H1 (cell line): Measurements from ENCODE around the gene GMPR2. TPM values are rescaled to one million over a fixed set of nuclear protein-coding genes. Genes with fewer than 3 reads are reported as not detected.
A peak's percentile ranks its signal among the peaks of the same experiment; 100 is the strongest.

Experiments
- CTCF ChIA-PET: fragments of 300-600 bp; sonication (Branson Sonifier 250); formaldehyde crosslinking; loops from one replicate; lab custom pipeline; 2021; ENCODE audit not compliant: partially characterized antibody; lab: Charles Lee
- POLR2A ChIA-PET: fragments of 300-600 bp; sonication (Branson Sonifier 250); formaldehyde crosslinking; loops from one replicate; lab custom pipeline; 2021; ENCODE audit warnings: inconsistent platforms; ENCODE audit not compliant: partially characterized antibody; lab: Charles Lee
- DNase-seq, 2 experiments: peaks; one replicate each; pipeline versions ENCODE4 v3.0.0 to v3.0.0-alpha.2; 2010 to 2022; ENCODE audit warnings: low spot score in 2 of 2, low read depth in 1 of 2, mixed read lengths in 1 of 2
- FAIRE-seq: peaks from 2 replicates; lab custom pipeline; 2011; peaks lifted over from hg19 to GRCh38; lab: Jason Lieb, UNC
- H2AFZ ChIP-seq: 2 replicates; pipeline ENCODE4 v1.8.1; 2012; ENCODE audit warnings: low read length, inconsistent platforms
- H2AK5ac ChIP-seq: 2 replicates; pipeline ENCODE4 v1.6.1; 2013; ENCODE audit warnings: low read depth, low read length
- H2BK120ac ChIP-seq: replicated peaks from 2 replicates; pipeline ENCODE3; 2013; ENCODE audit warnings: low read depth, low read length, inconsistent platforms
- H2BK12ac ChIP-seq: 2 replicates; pipeline ENCODE4 v1.6.1; 2013; ENCODE audit warnings: low read depth, low read length
- H2BK15ac ChIP-seq: 2 replicates; pipeline ENCODE4 v1.6.1; 2013; ENCODE audit warnings: low read length
- H2BK20ac ChIP-seq: 2 replicates; pipeline ENCODE4 v1.6.1; 2013; ENCODE audit warnings: low read length
- H2BK5ac ChIP-seq: 2 replicates; pipeline ENCODE4 v1.6.1; 2013; ENCODE audit warnings: low read depth, low read length
- H3K14ac ChIP-seq: 2 replicates; pipeline ENCODE4 v1.6.1; 2013; ENCODE audit warnings: inconsistent platforms; ENCODE audit not compliant: insufficient read length
- H3K18ac ChIP-seq: 2 replicates; pipeline ENCODE4 v1.6.1; 2013; ENCODE audit warnings: low read length; ENCODE audit errors: extremely low read depth
- H3K23ac ChIP-seq: 2 replicates; pipeline ENCODE4 v1.6.1; 2013; ENCODE audit warnings: inconsistent platforms; ENCODE audit not compliant: insufficient read length
- H3K23me2 ChIP-seq: 2 replicates; pipeline ENCODE4 v1.6.1; 2013; ENCODE audit warnings: low read depth, low read length
- H3K27ac ChIP-seq: 2 replicates; pipeline ENCODE4 v1.6.1; 2011; ENCODE audit warnings: low read depth, low read length, inconsistent platforms
- H3K27me3 ChIP-seq, 4 experiments: replicated peaks in 1 of 4; 1 replicate in 1 of 4; 2 replicates in 3 of 4; pipeline versions ENCODE4 v1.6.1 to v1.8.1; 2011 to 2013; ENCODE audit warnings: low read length in 3 of 4, mild to moderate bottlenecking in 3 of 4, inconsistent platforms in 2 of 4, mixed read lengths in 2 of 4, moderate library complexity in 1 of 4; ENCODE audit not compliant: control insufficient read depth in 3 of 4, insufficient read depth in 3 of 4; ENCODE audit errors: extremely low read depth in 1 of 4
- H3K36me3 ChIP-seq, 4 experiments: 2 replicates each; pipeline versions ENCODE4 v1.6.1 to v1.8.1; 2011 to 2013; ENCODE audit warnings: mild to moderate bottlenecking in 4 of 4, low read length in 3 of 4, moderate library complexity in 2 of 4, control low read depth in 1 of 4, inconsistent platforms in 1 of 4; ENCODE audit not compliant: insufficient read depth in 4 of 4, control insufficient read depth in 2 of 4
- H3K4ac ChIP-seq: replicated peaks from 2 replicates; pipeline ENCODE3; 2013; ENCODE audit warnings: low read length, low read depth, mixed read lengths, inconsistent platforms; ENCODE audit not compliant: insufficient read length
- H3K4me1 ChIP-seq, 4 experiments: replicated peaks in 1 of 4; 1 replicate in 1 of 4; 2 replicates in 3 of 4; pipeline versions ENCODE4 v1.6.1 to v1.8.1; 2011 to 2013; ENCODE audit warnings: low read length in 3 of 4, inconsistent platforms in 2 of 4, mixed read lengths in 1 of 4; ENCODE audit not compliant: insufficient read depth in 4 of 4, control insufficient read depth in 3 of 4
- H3K4me2 ChIP-seq, 2 experiments: 2 replicates each; pipeline versions ENCODE4 v1.6.1 to v1.8.1; 2011 to 2013; ENCODE audit warnings: low read depth in 2 of 2, low read length in 2 of 2, control low read depth in 1 of 2, inconsistent platforms in 1 of 2, mild to moderate bottlenecking in 1 of 2; ENCODE audit not compliant: insufficient read depth in 1 of 2
- H3K4me3 ChIP-seq, 4 experiments: fragments of 200-600, 300-600 bp in 1 of 4; sonication (generic), shearing (Covaris generic), sonication (Bioruptor Twin) in 1 of 4; 2 replicates each; pipeline versions ENCODE4 v1.5.1 to v1.8.1; 2011 to 2016; ENCODE audit warnings: low read length in 4 of 4, low read depth in 3 of 4, control low read depth in 2 of 4, inconsistent platforms in 2 of 4, mild to moderate bottlenecking in 2 of 4, mixed read lengths in 1 of 4, moderate library complexity in 1 of 4; ENCODE audit not compliant: insufficient read depth in 2 of 4; ENCODE audit errors: extremely low read depth in 1 of 4
- H3K56ac ChIP-seq: replicated peaks from 2 replicates; pipeline ENCODE3; 2013; ENCODE audit warnings: low read depth, mild to moderate bottlenecking, mixed read lengths, low read length, inconsistent platforms; ENCODE audit not compliant: insufficient read length
- H3K79me1 ChIP-seq: 2 replicates; pipeline ENCODE4 v1.6.1; 2013; ENCODE audit warnings: low read depth, low read length, control low read depth
- H3K79me2 ChIP-seq, 2 experiments: 2 replicates each; pipeline versions ENCODE4 v1.6.1 to v1.8.1; 2012 to 2013; ENCODE audit warnings: low read length in 2 of 2, mild to moderate bottlenecking in 2 of 2, inconsistent platforms in 1 of 2; ENCODE audit not compliant: insufficient read depth in 2 of 2, control insufficient read depth in 1 of 2
- H3K9ac ChIP-seq, 4 experiments: replicated peaks in 1 of 4; 1 replicate in 1 of 4; 2 replicates in 3 of 4; pipeline versions ENCODE4 v1.6.1 to v1.8.1; 2011 to 2013; ENCODE audit warnings: low read depth in 3 of 4, low read length in 3 of 4, control low read depth in 2 of 4, mild to moderate bottlenecking in 2 of 4, moderate library complexity in 2 of 4, inconsistent platforms in 1 of 4; ENCODE audit errors: extremely low read depth in 1 of 4
- H3K9me3 ChIP-seq, 2 experiments: 2 replicates each; pipeline versions ENCODE4 v1.6.1 to v1.8.1; 2012 to 2013; ENCODE audit warnings: mild to moderate bottlenecking in 2 of 2, moderate library complexity in 2 of 2, control low read depth in 1 of 2, inconsistent platforms in 1 of 2, low read depth in 1 of 2, low read length in 1 of 2, mixed read lengths in 1 of 2; ENCODE audit not compliant: insufficient read depth in 2 of 2
- H4K20me1 ChIP-seq, 2 experiments: replicated peaks in 1 of 2; 2 replicates each; pipeline versions ENCODE3 to v1.8.1; 2011 to 2013; ENCODE audit warnings: inconsistent platforms in 2 of 2, low read length in 2 of 2, mild to moderate bottlenecking in 1 of 2; ENCODE audit not compliant: insufficient read depth in 2 of 2, control insufficient read depth in 1 of 2
- H4K5ac ChIP-seq: 2 replicates; pipeline ENCODE4 v1.6.1; 2013; ENCODE audit warnings: low read length, low read depth, mixed read lengths, inconsistent platforms; ENCODE audit not compliant: insufficient read length
- H4K8ac ChIP-seq: 2 replicates; pipeline ENCODE4 v1.8.0; 2013; ENCODE audit warnings: mild to moderate bottlenecking, moderate library complexity, low read length, inconsistent platforms; ENCODE audit not compliant: insufficient read depth; ENCODE audit errors: extremely low read depth
- H4K91ac ChIP-seq: replicated peaks from 2 replicates; pipeline ENCODE3; 2013; ENCODE audit warnings: low read length, mixed read lengths, inconsistent platforms; ENCODE audit not compliant: insufficient read length
- EZH2 ChIP-seq: fragments of 200-600 bp; sonication (generic); IDR thresholded peaks from 2 replicates; pipeline ENCODE4 v1.7.1; 2012; ENCODE audit warnings: low read depth, mild to moderate bottlenecking, moderate library complexity, low read length, inconsistent platforms; ENCODE audit not compliant: severe bottlenecking
- FOSL1 ChIP-seq: IDR thresholded peaks from 2 replicates; pipeline ENCODE4 v1.6.1; 2011; ENCODE audit warnings: mild to moderate bottlenecking, low read depth, low read length, moderate library complexity; ENCODE audit not compliant: insufficient read depth
- HDAC6 ChIP-seq: IDR thresholded peaks from one replicate; pipeline ENCODE4 v1.7.1; 2012; ENCODE audit warnings: low read depth, mild to moderate bottlenecking, inconsistent platforms, low read length, moderate library complexity
- KDM4A ChIP-seq: IDR thresholded peaks from one replicate; pipeline ENCODE4 v1.7.1; 2012; ENCODE audit warnings: low read depth, mild to moderate bottlenecking, moderate library complexity, low read length, inconsistent platforms; ENCODE audit not compliant: severe bottlenecking
- TBP ChIP-seq: IDR thresholded peaks from 2 replicates; pipeline ENCODE4 v1.6.1; 2011; ENCODE audit warnings: low read depth, low read length, improper control_type of control experiment
- WGBS, 2 experiments: shearing (Covaris generic) in 1 of 2; methylation state at CpG; one replicate each; pipeline versions ENCODE4 v1.1.6 to v1.1.7; 2013 to 2015; ENCODE audit warnings: low lambda C conversion rate in 2 of 2, mixed read lengths in 2 of 2, inconsistent platforms in 1 of 2, low coverage in 1 of 2, missing lambda C conversion rate in 1 of 2; ENCODE audit not compliant: insufficient replicate concordance in 2 of 2, insufficient coverage in 1 of 2, insufficient read length in 1 of 2; ENCODE audit errors: extremely low coverage in 1 of 2, missing lambda C conversion rate in 1 of 2; 5-methylcytosine and 5-hydroxymethylcytosine counted together
- polyA plus RNA-seq, 7 experiments: library from polyadenylated mRNA; depleted of rRNA in 3 of 7; stranded (reverse) in 5 of 7; unstranded in 2 of 7; fragments of >200 nt in 5 of 7; fragments of 200-250 nt in 2 of 7; gene quantifications; 1 replicate in 5 of 7; 2 replicates in 1 of 7; 4 replicates in 1 of 7; pipeline versions ENCODE4 v1.2.1 to v1.2.3, GENCODE V29; 2011 to 2013; ENCODE audit warnings: missing spikeins in 2 of 7, mixed read lengths in 2 of 7
- total RNA-seq: library from RNA; stranded (reverse); fragmentation: NEBNext Ultra II Directional; extraction: Animal tissue kit (Norgen Biotek cat#: 25700); gene quantifications from 2 replicates; pipeline ENCODE4 v1.2.1, GENCODE V29; 2021
- TF ChIP-seq, protein P1 (sequence below), 3 experiments: IDR thresholded peaks; 1 replicate in 2 of 3; 2 replicates in 1 of 3; pipeline versions ENCODE4 v1.5.1 to v1.6.1; 2011; ENCODE audit warnings: low read length in 3 of 3, mild to moderate bottlenecking in 3 of 3, inconsistent platforms in 2 of 3, low read depth in 1 of 3, moderate library complexity in 1 of 3; ENCODE audit not compliant: insufficient read depth in 1 of 3; ENCODE audit errors: control extremely low read depth in 1 of 3

GMPR2 gene
- total and polyA plus RNA-seq, 2 of the 8 experiments (the other 6 are each of a cell fraction or from before 2014, with no cell fraction given) = 61.6 to 85.3 TPM

DNA sequence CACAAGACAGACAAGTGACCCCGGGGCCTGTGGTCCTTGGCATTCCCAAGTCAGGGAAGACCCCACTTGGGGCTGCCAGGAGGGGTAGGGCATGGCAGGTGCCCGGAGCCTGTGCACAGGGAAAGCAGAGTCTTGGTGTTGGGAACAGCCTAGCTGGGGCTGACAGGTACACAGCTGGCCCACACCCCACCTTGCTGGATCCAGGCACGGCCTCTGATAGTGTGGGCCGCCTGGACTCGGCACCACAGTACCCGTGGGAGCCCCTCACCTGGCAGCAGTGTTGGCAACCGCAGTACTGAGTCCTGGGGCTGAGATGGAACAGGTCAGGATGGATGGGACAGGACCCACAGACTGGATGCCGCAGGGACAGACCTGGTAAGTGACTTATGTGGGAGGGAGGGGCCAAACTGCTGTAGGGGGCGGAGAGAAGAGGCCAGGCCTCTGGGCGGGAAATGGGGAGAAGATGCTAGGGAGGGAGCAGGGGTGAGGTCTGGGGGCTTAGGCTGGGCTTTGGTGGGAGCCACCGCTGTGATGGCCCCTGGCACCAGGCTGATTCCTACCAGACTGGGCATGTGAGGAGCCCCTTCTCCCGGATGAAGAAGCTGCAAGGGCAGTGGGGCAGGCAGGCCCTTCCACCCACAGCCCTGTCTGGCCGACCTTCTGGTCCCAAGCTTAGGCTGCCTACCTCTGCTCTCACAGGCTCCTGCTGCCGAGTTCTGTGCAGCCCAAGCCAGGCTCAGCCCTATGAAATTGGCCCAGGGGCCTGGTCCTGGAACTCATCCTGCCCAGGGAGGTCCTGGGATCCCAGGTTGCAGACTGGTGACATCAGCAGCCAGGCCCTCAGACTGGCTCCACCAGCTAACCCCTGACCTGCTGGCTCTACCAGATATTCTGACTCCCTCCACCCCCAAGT lies 30.3 kb downstream of the GMPR2 start, which contains the start of gene TGM1:
TGM1 (minus strand) TSS at position 357 of the 913 bp plus-strand sequence. CDS start 825 bp downstream, outside the sequence.
- 86% methylated on average over 12 of the region's 14 CpGs; no CpG with 5 or more reads in 1 of the 2 experiments for WGBS, 2 experiments
- no peaks in the 10 kb centered on the region for H3K79me2 ChIP-seq
- H3K4ac ChIP-seq = no peak within 1 kb of the TSS
- H3K4me3 ChIP-seq = no peak within 1 kb of the TSS
- no peak within 1 kb of the TSS for H4K5ac ChIP-seq
- peaks cover 0 to 2% (median 0%) of the 10 kb centered on the region in 4 experiments; a peak in 1 of 7 replicates for H3K4me1 ChIP-seq
- H3K4me2 ChIP-seq = no peak within 1 kb of the TSS
- no peaks in the 10 kb centered on the region for H3K9me3 ChIP-seq
- no peak within 1 kb of the TSS for H3K23ac ChIP-seq
- no peak within 1 kb of the TSS for H3K27ac ChIP-seq
- FAIRE-seq = no peak
- H2BK120ac ChIP-seq = peak within 1 kb of the TSS; percentile 22
- H3K79me1 ChIP-seq = no peaks in the 10 kb centered on the region
- no peaks in the 10 kb centered on the region; a peak in 1 of 7 replicates for H3K27me3 ChIP-seq
- no peaks in the 10 kb centered on the region; a peak in 3 of 8 replicates for H3K36me3 ChIP-seq
- no peak within 1 kb of the TSS for H2BK20ac ChIP-seq
- H4K91ac ChIP-seq = no peak within 1 kb of the TSS
- CTCF ChIA-PET = interaction anchor here (0.7 to 6.2 kb wide), 10 partner anchors 8 to 69 kb away, joined by 3 to 30 read pairs (median 8); partner anchors contain the start of genes RABGGTA and TINF2
- no peak within 1 kb of the TSS for H2BK5ac ChIP-seq
- 0 out of 2 replicates have a peak within 1 kb of the TSS, but pooled peaks have one; percentile 27 for H2BK12ac ChIP-seq
- 0 out of 2 replicates have a peak, but pooled peaks cover 1% of the 10 kb centered on the region for H3K23me2 ChIP-seq
- H2AFZ ChIP-seq = no peak within 1 kb of the TSS
- H3K56ac ChIP-seq = no peak within 1 kb of the TSS
- no peak within 1 kb of the TSS for H2BK15ac ChIP-seq
- TF ChIP-seq KDM4A = no peak
- TF ChIP-seq, protein P1, sequence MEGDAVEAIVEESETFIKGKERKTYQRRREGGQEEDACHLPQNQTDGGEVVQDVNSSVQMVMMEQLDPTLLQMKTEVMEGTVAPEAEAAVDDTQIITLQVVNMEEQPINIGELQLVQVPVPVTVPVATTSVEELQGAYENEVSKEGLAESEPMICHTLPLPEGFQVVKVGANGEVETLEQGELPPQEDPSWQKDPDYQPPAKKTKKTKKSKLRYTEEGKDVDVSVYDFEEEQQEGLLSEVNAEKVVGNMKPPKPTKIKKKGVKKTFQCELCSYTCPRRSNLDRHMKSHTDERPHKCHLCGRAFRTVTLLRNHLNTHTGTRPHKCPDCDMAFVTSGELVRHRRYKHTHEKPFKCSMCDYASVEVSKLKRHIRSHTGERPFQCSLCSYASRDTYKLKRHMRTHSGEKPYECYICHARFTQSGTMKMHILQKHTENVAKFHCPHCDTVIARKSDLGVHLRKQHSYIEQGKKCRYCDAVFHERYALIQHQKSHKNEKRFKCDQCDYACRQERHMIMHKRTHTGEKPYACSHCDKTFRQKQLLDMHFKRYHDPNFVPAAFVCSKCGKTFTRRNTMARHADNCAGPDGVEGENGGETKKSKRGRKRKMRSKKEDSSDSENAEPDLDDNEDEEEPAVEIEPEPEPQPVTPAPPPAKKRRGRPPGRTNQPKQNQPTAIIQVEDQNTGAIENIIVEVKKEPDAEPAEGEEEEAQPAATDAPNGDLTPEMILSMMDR (IDR thresholded peaks at IDR 0.05; ENCODE audit: control extremely low read depth in 1 of 3, insufficient read depth in 1 of 3, low read depth in 1 of 3, low read length in 3 of 3) = no peak
- TF ChIP-seq TBP = no peak
- no peak for TF ChIP-seq EZH2
- TF ChIP-seq FOSL1 = no peak
- TF ChIP-seq HDAC6 = no peak
- H4K8ac ChIP-seq = peak within 1 kb of the TSS; percentile 62
- DNase-seq = peak in 1 of 2 experiments; percentile 56
- H3K18ac ChIP-seq = no peak within 1 kb of the TSS; the same call in none of the 2 replicates
- H3K14ac ChIP-seq = no peak within 1 kb of the TSS
- POLR2A ChIA-PET = interaction anchor here (0.8 to 2.5 kb wide), 13 partner anchors 8 to 160 kb away, joined by 3 to 13 read pairs (median 3); partner anchors contain the start of genes CIDEB, RABGGTA, TINF2 and TM9SF1
- no peak within 1 kb of the TSS for H2AK5ac ChIP-seq
- peaks cover 0 to 4% of the 10 kb centered on the region in 2 experiments for H4K20me1 ChIP-seq
- no peak within 1 kb of the TSS for H3K9ac ChIP-seq
